Uterus (tissue), 4 donors: ENCODE data around the gene DGKG. TPM values are rescaled to one million over a fixed set of nuclear protein-coding genes. Genes with fewer than 3 reads are reported as not detected.

Source experiments
- DNase-seq, 2 donors: peaks; one replicate each; pipeline ENCODE4 v3.0.0-alpha.2; 2019 to 2020
- H3K27ac ChIP-seq, 2 donors: fragments of 200-600 bp; sonication (generic); 1 replicate in 1 of 2; 2 replicates in 1 of 2; pipeline ENCODE4 v1.5.1; 2016 to 2018
- H3K27me3 ChIP-seq, 2 donors: fragments of 200-600 bp; sonication (generic); one replicate each; pipeline ENCODE4 v1.5.1; 2018 to 2019; ENCODE audit warnings: control low read depth in 1 of 2
- H3K36me3 ChIP-seq, 2 donors: fragments of 200-600 bp; sonication (generic); one replicate each; pipeline ENCODE4 v1.5.1; 2019; ENCODE audit warnings: control low read depth in 1 of 2
- H3K4me1 ChIP-seq, 2 donors: fragments of 200-600 bp; sonication (generic); one replicate each; pipeline ENCODE4 v1.5.1; 2018 to 2019; ENCODE audit warnings: control low read depth in 1 of 2
- H3K4me3 ChIP-seq, 2 donors: fragments of 200-600 bp; sonication (generic); 1 replicate in 1 of 2; 2 replicates in 1 of 2; pipeline ENCODE4 v1.5.1; 2018 to 2019; ENCODE audit warnings: mild to moderate bottlenecking in 1 of 2
- H3K9me3 ChIP-seq, 2 donors: fragments of 200-600 bp; sonication (generic); one replicate each; pipeline ENCODE4 v1.5.1; 2019; ENCODE audit warnings: control low read depth in 1 of 2
- CTCF ChIP-seq, 4 experiments: fragments of 200-600 bp in 2 of 4; fragments of 450-650 bp in 2 of 4; sonication (generic) in 2 of 4; IDR thresholded peaks; one replicate each; pipeline ENCODE4 v1.5.1; 2016 to 2019; ENCODE audit warnings: antibody characterized with exemption in 4 of 4, mild to moderate bottlenecking in 2 of 4, moderate library complexity in 1 of 4
- POLR2A ChIP-seq, 2 donors: fragments of 450-650 bp; IDR thresholded peaks; one replicate each; pipeline ENCODE4 v1.6.1; 2016; ENCODE audit warnings: antibody characterized with exemption in 2 of 2, mild to moderate bottlenecking in 1 of 2, moderate library complexity in 1 of 2
- intact Hi-C: fragments of 100-400 bp; cut with DNase I; formaldehyde crosslinking; loops from one replicate; pipeline ENCODE4 v1.15.1; 2023; ENCODE audit warnings: low total_unique reads
- total RNA-seq, 4 donors: library from RNA; depleted of rRNA in 3 of 4; stranded (reverse); fragments of >200 nt in 3 of 4; gene quantifications; one replicate each; pipeline versions ENCODE4 v1.1.0 to v1.2.4, GENCODE V29; 2014 to 2023
- donor health status: DM: yes; HTN: yes; CAD: no.

DGKG gene
- total RNA-seq, 4 donors from 2014 or later = 1.9 to 10.8 (median 6.7) TPM

GRCh38 chr3:186166036-186166435, 196.0 kb downstream of the DGKG start:
- Histone ChIP-seq H3K27ac (no peak overlapping the region), H3K36me3 (no peaks in the 10 kb centered on the region)
- TF ChIP-seq CTCF (IDR thresholded peaks at IDR 0.05) (no peak), POLR2A (IDR thresholded peaks at IDR 0.05) (no peak)

GRCh38 chr3:186165331-186165730, 196.7 kb downstream of the DGKG start:
- H3K36me3 ChIP-seq = no peaks in the 10 kb centered on the region

More at GRCh38 chr3:186166036-186166435, 196.0 kb downstream of the DGKG start:
- no peaks in the 10 kb centered on the region for H3K4me1 ChIP-seq
- intact Hi-C loops = no loop called here
- no peaks in the 10 kb centered on the region for H3K27me3 ChIP-seq
- no peak for DNase-seq
- H3K9me3 ChIP-seq = no peaks in the 10 kb centered on the region
- no peak overlapping the region for H3K4me3 ChIP-seq

GRCh38 chr3:186164696-186165095, 197.3 kb downstream of the DGKG start:
- TF ChIP-seq POLR2A (IDR thresholded peaks at IDR 0.05) (no peak), CTCF (IDR thresholded peaks at IDR 0.05) (no peak)
- no peaks in the 10 kb centered on the region for H3K9me3 ChIP-seq
- intact Hi-C loops = no loop called here
- H3K4me3 ChIP-seq = no peak overlapping the region
- H3K36me3 ChIP-seq = no peaks in the 10 kb centered on the region
- DNase-seq = no peak
- H3K27me3 ChIP-seq = no peaks in the 10 kb centered on the region
- H3K27ac ChIP-seq = no peak overlapping the region
- H3K4me1 ChIP-seq = no peaks in the 10 kb centered on the region

More at GRCh38 chr3:186165331-186165730, 196.7 kb downstream of the DGKG start:
- Histone ChIP-seq H3K9me3 (no peaks in the 10 kb centered on the region), H3K27ac (no peak overlapping the region), H3K27me3 (no peaks in the 10 kb centered on the region), H3K4me3 (no peak overlapping the region), H3K4me1 (no peaks in the 10 kb centered on the region)
- no peak for TF ChIP-seq POLR2A (IDR thresholded peaks at IDR 0.05)
- DNase-seq = no peak
- intact Hi-C loops = no loop called here

- Histone ChIP-seq H3K36me3 (no peaks in the 10 kb centered on the region), H3K27me3 (no peaks in the 10 kb centered on the region), H3K4me1 (no peaks in the 10 kb centered on the region), H3K9me3 (no peaks in the 10 kb centered on the region), H3K27ac (no peak overlapping the region), H3K4me3 (no peak overlapping the region)
- TF ChIP-seq POLR2A (IDR thresholded peaks at IDR 0.05) = no peak
- TF ChIP-seq CTCF (IDR thresholded peaks at IDR 0.05) = no peak
- intact Hi-C loops = no loop called here
- DNase-seq = no peak
Measured at GRCh38 chr3:186162221-186162620, 199.8 kb downstream of the DGKG start.

GRCh38 chr3:186160691-186161243, 201.3 kb downstream of the DGKG start:
- no peaks in the 10 kb centered on the region for H3K36me3 ChIP-seq
- intact Hi-C loops = no loop called here

More at GRCh38 chr3:186160691-186161243, 201.3 kb downstream of the DGKG start:
- no peaks in the 10 kb centered on the region for H3K4me1 ChIP-seq
- H3K27me3 ChIP-seq = no peaks in the 10 kb centered on the region
- H3K27ac ChIP-seq = no peak overlapping the region
- no peaks in the 10 kb centered on the region for H3K9me3 ChIP-seq
- H3K4me3 ChIP-seq = no peak overlapping the region
- no peak for DNase-seq
- TF ChIP-seq POLR2A (IDR thresholded peaks at IDR 0.05) (no peak), CTCF (IDR thresholded peaks at IDR 0.05) (no peak)
